D721Med (cell line): ENCODE measurements around the gene PGA4.

Source experiments
- DNase-seq: peaks from one replicate; pipeline ENCODE4 v3.0.0; 2011; ENCODE audit warnings: low spot score; ENCODE audit not compliant: insufficient read length
- FAIRE-seq: peaks from 2 replicates; lab custom pipeline; 2011; peaks lifted over from hg19 to GRCh38; lab: Jason Lieb, UNC
- TF ChIP-seq, protein P1 (sequence below): IDR thresholded peaks from 2 replicates; pipeline ENCODE4 v1.5.1; 2012; ENCODE audit warnings: mild to moderate bottlenecking, control low read depth; ENCODE audit not compliant: insufficient read depth; ENCODE audit errors: missing control alignments

The PGA4 gene

GRCh38 chr11:61266602-61267001 lies 44.5 kb downstream of the PGA4 start:
- TF ChIP-seq, protein P1, sequence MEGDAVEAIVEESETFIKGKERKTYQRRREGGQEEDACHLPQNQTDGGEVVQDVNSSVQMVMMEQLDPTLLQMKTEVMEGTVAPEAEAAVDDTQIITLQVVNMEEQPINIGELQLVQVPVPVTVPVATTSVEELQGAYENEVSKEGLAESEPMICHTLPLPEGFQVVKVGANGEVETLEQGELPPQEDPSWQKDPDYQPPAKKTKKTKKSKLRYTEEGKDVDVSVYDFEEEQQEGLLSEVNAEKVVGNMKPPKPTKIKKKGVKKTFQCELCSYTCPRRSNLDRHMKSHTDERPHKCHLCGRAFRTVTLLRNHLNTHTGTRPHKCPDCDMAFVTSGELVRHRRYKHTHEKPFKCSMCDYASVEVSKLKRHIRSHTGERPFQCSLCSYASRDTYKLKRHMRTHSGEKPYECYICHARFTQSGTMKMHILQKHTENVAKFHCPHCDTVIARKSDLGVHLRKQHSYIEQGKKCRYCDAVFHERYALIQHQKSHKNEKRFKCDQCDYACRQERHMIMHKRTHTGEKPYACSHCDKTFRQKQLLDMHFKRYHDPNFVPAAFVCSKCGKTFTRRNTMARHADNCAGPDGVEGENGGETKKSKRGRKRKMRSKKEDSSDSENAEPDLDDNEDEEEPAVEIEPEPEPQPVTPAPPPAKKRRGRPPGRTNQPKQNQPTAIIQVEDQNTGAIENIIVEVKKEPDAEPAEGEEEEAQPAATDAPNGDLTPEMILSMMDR = no peak
- DNase-seq (no peak), FAIRE-seq (no peak)

- FAIRE-seq (no peak), DNase-seq (no peak)
- TF ChIP-seq, protein P1 = no peak
Observed at GRCh38 chr11:61267437-61267841, 45.3 kb downstream of the PGA4 start.

DNA sequence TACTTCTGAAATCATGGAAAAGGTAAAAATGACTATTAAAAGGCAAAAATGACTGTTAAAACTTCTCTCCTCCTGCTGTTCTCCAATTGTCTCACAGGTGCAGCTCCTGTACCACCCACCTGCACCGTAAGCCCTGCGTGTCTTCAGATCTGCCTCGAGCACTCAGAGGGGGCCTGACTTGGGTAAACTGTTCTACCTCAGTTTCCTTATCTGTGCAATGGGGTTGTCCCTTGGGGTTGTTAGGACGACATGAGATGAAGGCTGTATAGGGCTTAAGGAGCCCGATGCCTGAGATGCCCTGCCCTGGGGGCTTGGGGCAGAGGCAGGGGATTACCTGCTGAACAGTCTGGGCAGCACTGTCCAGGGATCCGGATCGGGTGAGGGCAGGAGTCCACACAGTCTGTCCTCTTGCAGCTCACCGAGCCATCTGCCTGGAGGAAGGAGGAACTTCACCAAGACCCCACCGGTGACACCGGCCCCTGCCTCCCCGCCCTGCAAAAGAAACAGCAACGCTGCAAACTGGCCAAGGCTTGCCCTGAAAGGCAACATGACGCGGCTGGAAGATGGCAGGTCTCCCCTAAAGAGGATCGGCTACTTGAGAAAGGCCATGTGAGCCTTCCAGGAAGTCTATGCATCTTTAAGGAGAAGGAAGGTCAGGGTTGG lies 46.6 kb downstream of the PGA4 start:
- TF ChIP-seq, protein P1 = no peak
- FAIRE-seq = no peak
- DNase-seq = no peak

- DNase-seq (no peak), FAIRE-seq (no peak)
- TF ChIP-seq, protein P1 = no peak
Observed at GRCh38 chr11:61270354-61271076, 48.4 kb downstream of the PGA4 start.

DNA sequence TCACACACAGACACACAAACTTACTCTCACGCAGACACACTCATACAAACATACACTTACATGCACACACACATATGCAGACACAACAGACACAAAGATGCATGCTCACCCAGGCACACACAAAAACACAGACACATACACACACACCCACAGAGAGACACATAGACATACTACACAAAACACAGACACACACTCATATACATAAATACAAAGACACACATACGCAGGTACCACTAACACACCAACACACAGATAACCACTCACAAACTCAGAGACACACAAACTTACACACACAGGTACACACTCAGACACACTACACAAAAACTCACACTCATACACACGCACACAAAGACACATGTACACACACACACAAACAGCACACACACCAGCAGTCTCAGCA lies 50.6 kb downstream of the PGA4 start:
- TF ChIP-seq, protein P1 = no peak
- DNase-seq (no peak), FAIRE-seq (no peak)

- TF ChIP-seq, protein P1 = no peak
- DNase-seq (no peak), FAIRE-seq (no peak)
Observed at GRCh38 chr11:61273178-61274078, 51.3 kb downstream of the PGA4 start.
